ENCODE measurements around the gene ATP13A2. TPM values are rescaled to one million over a fixed set of nuclear protein-coding genes. Genes with fewer than 3 reads are reported as not detected.

Gene ATP13A2
- total and polyA plus RNA-seq, 2 donors (not counting 1 experiment from before 2014, with no cell fraction given), result 41.6 to 51.8 TPM

- intact Hi-C loops (cut with micrococcal nuclease), result loop anchor here (1.0 kb wide), 1 partner anchor 178 kb away; no protein-coding TSS in a partner anchor
- Histone ChIP-seq H4K20me1 (ENCODE audit: control insufficient read depth, insufficient read depth, low read length, poor library complexity, severe bottlenecking) (no peaks in the 10 kb centered on the region), H2AFZ (ENCODE audit: insufficient read depth, low read depth, low read length, poor library complexity, severe bottlenecking) (no peak overlapping the region), H3K27ac (ENCODE audit: low read length in 2 of 2) (no peak overlapping the region), H3K4me1 (ENCODE audit: control insufficient read depth in 2 of 2, insufficient read depth in 2 of 2, low read length in 2 of 2) (peaks cover 5 to 10% of the 10 kb centered on the region in 2 donors), H3K9ac (ENCODE audit: low read length) (no peak overlapping the region), H3K4me3 (ENCODE audit: control extremely low read depth in 1 of 5, extremely low read depth in 1 of 5, insufficient read depth in 1 of 5, low read depth in 2 of 5, low read length in 4 of 5) (peak overlapping the region in 1 of 5 experiments; percentile 20), H3K27me3 (replicated peaks in 1 of 4; ENCODE audit: control extremely low read depth in 1 of 4, control insufficient read depth in 3 of 4, insufficient read depth in 4 of 4, low read length in 3 of 4) (no peaks in the 10 kb centered on the region), H3K79me2 (ENCODE audit: control insufficient read depth, insufficient read depth, low read length) (peaks cover under 1% of the 10 kb centered on the region), H3K36me3 (replicated peaks in 1 of 2; ENCODE audit: control extremely low read depth in 1 of 2, control insufficient read depth in 1 of 2, extremely low read depth in 1 of 2, insufficient read depth in 2 of 2, low read length in 1 of 2) (no peaks in the 10 kb centered on the region), H3K4me2 (replicated peaks; ENCODE audit: low read depth, low read length, poor library complexity, severe bottlenecking) (peak overlapping the region; percentile 42), H3K9me3 (ENCODE audit: control extremely low read depth in 1 of 3, control insufficient read depth in 2 of 3, insufficient read depth in 1 of 3, low read length in 2 of 3) (no peaks in the 10 kb centered on the region)
- no peaks in the 10 kb centered on the region for H3K9me3 Mint-ChIP-seq (ENCODE audit: insufficient read depth)
- WGBS (ENCODE audit: insufficient coverage), result 42% methylated on average over 10 of the region's 12 CpGs
- H3K4me1 Mint-ChIP-seq, result peaks cover 15% of the 10 kb centered on the region
- POLR2A ChIA-PET, result no interaction called here
- TF ChIP-seq CTCF (IDR thresholded peaks at IDR 0.05) (peak; percentile 72), EZH2 (IDR thresholded peaks at IDR 0.05; ENCODE audit: borderline replicate concordance, insufficient read depth, low read depth, low read length, poor library complexity, severe bottlenecking) (no peak)
- peaks cover 6% of the 10 kb centered on the region for H3K27me3 Mint-ChIP-seq
- no peak overlapping the region for H3K27ac Mint-ChIP-seq
- DNase-seq (peak; percentile 65), ATAC-seq (ENCODE audit: low read depth) (peak; percentile 97)
- CTCF ChIA-PET, result interaction anchor here (0.6 to 2.1 kb wide), 12 partner anchors 16 to 370 kb away, joined by 3 to 23 read pairs (median 4); no protein-coding TSS in a partner anchor
- peak overlapping the region; percentile 21 for H3K4me3 Mint-ChIP-seq
Observed at GRCh38 chr1:17059391-17060305, 47.9 kb upstream of the ATP13A2 start.

- intact Hi-C loops (cut with micrococcal nuclease), result no loop called here
- ATAC-seq (ENCODE audit: low read depth) (no peak), DNase-seq (no peak)
- H3K36me3 ChIP-seq (replicated peaks in 1 of 2; ENCODE audit: control extremely low read depth in 1 of 2, control insufficient read depth in 1 of 2, extremely low read depth in 1 of 2, insufficient read depth in 2 of 2, low read length in 1 of 2), result no peaks in the 10 kb centered on the region
- no peaks in the 10 kb centered on the region for H3K9me3 ChIP-seq (ENCODE audit: control extremely low read depth in 1 of 3, control insufficient read depth in 2 of 3, insufficient read depth in 1 of 3, low read length in 2 of 3)
- H3K4me2 ChIP-seq (replicated peaks; ENCODE audit: low read depth, low read length, poor library complexity, severe bottlenecking), result no peak overlapping the region
- H4K20me1 ChIP-seq (ENCODE audit: control insufficient read depth, insufficient read depth, low read length, poor library complexity, severe bottlenecking), result no peaks in the 10 kb centered on the region
- H3K4me1 Mint-ChIP-seq, result peaks cover 35% of the 10 kb centered on the region
- WGBS (ENCODE audit: insufficient coverage), result 98% methylated on average over 4 of the region's 4 CpGs
- CTCF ChIA-PET, result interaction anchor here (1.1 to 2.0 kb wide), 4 partner anchors 9 to 280 kb away, joined by 3 to 11 read pairs (median 6); no protein-coding TSS in a partner anchor
- no peaks in the 10 kb centered on the region for H3K27me3 ChIP-seq (replicated peaks in 1 of 4; ENCODE audit: control extremely low read depth in 1 of 4, control insufficient read depth in 3 of 4, insufficient read depth in 4 of 4, low read length in 3 of 4)
- no peak overlapping the region for H2AFZ ChIP-seq (ENCODE audit: insufficient read depth, low read depth, low read length, poor library complexity, severe bottlenecking)
- POLR2A ChIA-PET, result no interaction called here
- peak overlapping the region; percentile 60 for H3K4me3 Mint-ChIP-seq
- H3K9me3 Mint-ChIP-seq (ENCODE audit: insufficient read depth), result no peaks in the 10 kb centered on the region
- peaks cover 6% of the 10 kb centered on the region for H3K27me3 Mint-ChIP-seq
- H3K79me2 ChIP-seq (ENCODE audit: control insufficient read depth, insufficient read depth, low read length), result peaks cover 30% of the 10 kb centered on the region
- TF ChIP-seq EZH2 (IDR thresholded peaks at IDR 0.05; ENCODE audit: borderline replicate concordance, insufficient read depth, low read depth, low read length, poor library complexity, severe bottlenecking), result no peak
- TF ChIP-seq CTCF (IDR thresholded peaks at IDR 0.05), result no peak
- no peak overlapping the region for H3K27ac ChIP-seq (ENCODE audit: low read length in 2 of 2)
- no peak overlapping the region for H3K4me3 ChIP-seq (ENCODE audit: control extremely low read depth in 1 of 5, extremely low read depth in 1 of 5, insufficient read depth in 1 of 5, low read depth in 2 of 5, low read length in 4 of 5)
- no peak overlapping the region for H3K9ac ChIP-seq (ENCODE audit: low read length)
- peaks cover 17 to 23% of the 10 kb centered on the region in 2 donors for H3K4me1 ChIP-seq (ENCODE audit: control insufficient read depth in 2 of 2, insufficient read depth in 2 of 2, low read length in 2 of 2)
- no peak overlapping the region for H3K27ac Mint-ChIP-seq
Observed at GRCh38 chr1:17056551-17056950, 44.8 kb upstream of the ATP13A2 start.

Measured in B cell (primary cell).